ENCODE results near the gene KLC4. TPM values are rescaled to one million over a fixed set of nuclear protein-coding genes. Genes with fewer than 3 reads are reported as not detected.

The KLC4 gene
- total and polyA plus RNA-seq, 9 donors = 14.7 to 29.8 (median 24.7) TPM

DNA sequence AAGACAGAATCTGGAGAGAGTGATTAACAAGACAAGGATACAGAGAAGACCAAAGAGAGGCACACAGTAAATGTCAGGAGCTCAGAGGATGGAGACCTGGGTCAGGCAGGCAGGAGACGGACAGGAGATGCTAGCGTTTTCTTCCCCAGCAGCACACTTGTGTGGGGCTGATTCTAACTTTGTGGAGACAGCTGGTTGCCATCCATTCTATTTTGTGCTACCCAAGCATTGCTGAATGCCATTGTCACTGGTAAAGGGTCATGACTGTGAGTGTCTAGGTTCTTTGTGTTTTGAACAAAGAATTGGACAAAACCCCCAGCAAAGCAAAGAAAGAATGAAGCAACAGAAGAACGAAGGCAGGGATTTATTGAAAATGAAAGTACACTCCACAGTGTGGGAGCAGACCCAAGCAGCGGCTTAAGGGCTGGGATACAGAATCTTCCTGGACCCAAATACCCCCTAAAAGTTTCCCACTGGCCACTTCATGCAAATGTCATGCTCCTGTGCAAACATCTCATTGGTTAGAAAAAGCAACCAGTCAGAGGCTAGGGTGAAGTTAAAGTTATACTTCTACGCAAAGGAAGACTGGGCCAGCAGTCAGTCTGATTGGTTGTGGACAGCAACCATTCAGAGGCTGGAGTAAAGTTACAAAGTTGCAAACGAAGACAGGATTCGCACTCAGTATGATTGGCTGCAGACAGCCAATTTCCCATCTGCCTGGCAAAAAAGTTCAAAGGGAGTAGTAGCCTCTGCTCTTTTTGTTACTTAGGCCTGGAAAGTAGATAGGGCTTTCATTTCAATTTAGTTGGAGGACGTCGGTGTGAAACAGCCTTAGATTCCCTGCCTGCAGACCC, 34.2 kb downstream of the KLC4 start:
- intact Hi-C loops (cut with DNase I) = no loop called here
- TF ChIP-seq POLR2A (IDR thresholded peaks at IDR 0.05) (no peak), EP300 (IDR thresholded peaks at IDR 0.05) (no peak)
- TF ChIP-seq, protein P1, sequence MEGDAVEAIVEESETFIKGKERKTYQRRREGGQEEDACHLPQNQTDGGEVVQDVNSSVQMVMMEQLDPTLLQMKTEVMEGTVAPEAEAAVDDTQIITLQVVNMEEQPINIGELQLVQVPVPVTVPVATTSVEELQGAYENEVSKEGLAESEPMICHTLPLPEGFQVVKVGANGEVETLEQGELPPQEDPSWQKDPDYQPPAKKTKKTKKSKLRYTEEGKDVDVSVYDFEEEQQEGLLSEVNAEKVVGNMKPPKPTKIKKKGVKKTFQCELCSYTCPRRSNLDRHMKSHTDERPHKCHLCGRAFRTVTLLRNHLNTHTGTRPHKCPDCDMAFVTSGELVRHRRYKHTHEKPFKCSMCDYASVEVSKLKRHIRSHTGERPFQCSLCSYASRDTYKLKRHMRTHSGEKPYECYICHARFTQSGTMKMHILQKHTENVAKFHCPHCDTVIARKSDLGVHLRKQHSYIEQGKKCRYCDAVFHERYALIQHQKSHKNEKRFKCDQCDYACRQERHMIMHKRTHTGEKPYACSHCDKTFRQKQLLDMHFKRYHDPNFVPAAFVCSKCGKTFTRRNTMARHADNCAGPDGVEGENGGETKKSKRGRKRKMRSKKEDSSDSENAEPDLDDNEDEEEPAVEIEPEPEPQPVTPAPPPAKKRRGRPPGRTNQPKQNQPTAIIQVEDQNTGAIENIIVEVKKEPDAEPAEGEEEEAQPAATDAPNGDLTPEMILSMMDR (IDR thresholded peaks at IDR 0.05) = no peak
- H3K9me3 ChIP-seq = no peaks in the 10 kb centered on the region
- WGBS, 3 donors = 10 to 19% (median 11%) methylated on average over 9 of the region's 9 CpGs
- peak overlapping the region; percentile 30 for H3K4me3 ChIP-seq
- no peaks in the 10 kb centered on the region for H3K36me3 ChIP-seq
- DNase-seq = peak in 1 of 5 donors; percentile 58
- H3K27ac ChIP-seq = peak overlapping the region in 1 of 2 donors; percentile 51
- H3K4me1 ChIP-seq (ENCODE audit: insufficient read depth) = peaks cover 21% of the 10 kb centered on the region
- H3K27me3 ChIP-seq = no peaks in the 10 kb centered on the region

DNA sequence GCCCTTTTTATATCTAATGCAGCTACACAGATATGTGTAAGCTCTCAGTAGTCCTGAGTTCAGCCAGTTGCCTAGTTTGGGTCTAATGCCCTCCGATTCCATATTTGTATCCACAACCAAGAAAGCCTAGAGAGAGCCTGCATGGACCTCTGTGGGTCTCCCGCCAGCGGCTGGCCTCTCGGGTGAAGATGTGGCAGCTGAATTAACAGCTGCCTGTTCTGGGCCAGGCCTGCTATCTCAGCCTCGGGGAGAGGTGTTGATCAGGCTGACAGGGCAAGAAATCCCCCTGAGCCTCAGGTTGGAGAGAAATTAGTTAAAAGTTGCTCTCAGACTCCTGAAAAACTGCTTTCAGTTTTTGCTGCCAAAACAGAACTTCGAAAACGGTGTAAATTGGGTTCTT, 36.5 kb downstream of the KLC4 start:
- H3K27ac ChIP-seq = peak overlapping the region in 1 of 2 donors; percentile 40

DNA sequence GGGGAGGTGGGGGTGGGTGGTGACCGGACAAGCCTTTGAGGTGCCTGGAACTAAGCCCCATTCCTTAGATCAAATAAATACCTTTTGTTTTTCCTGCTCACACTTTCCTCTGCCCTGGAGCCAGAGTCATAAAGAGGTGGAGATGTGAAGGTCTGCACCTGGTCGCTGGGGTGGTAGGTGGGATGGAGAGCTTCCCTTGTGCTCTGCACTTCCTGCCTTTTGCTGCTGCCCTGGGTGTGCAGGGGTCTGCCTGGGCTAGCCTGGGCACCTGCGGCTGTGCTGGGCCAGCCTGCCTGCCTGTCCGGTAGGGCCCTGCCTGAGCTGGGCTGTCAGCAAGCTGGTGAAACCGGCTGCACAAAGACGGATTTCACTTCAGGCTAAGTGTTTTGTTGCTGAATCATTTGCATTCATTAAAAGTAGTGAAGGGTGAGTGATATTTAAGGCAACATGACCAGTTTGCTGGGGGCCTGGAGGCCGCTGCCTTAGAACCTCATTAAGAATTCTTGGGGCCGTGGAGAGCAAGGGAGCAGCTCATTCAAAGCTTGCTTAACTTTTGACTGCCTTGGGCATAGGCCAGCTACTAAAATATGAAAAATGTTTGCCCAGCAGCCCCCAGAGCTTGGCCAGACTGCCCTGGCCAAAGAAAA, 37.1 kb downstream of the KLC4 start:
- Histone ChIP-seq H3K4me1 (ENCODE audit: insufficient read depth) (peaks cover 19% of the 10 kb centered on the region), H3K27ac (peak overlapping the region in 1 of 2 donors; percentile 59), H3K27me3 (no peaks in the 10 kb centered on the region), H3K9me3 (no peaks in the 10 kb centered on the region), H3K36me3 (no peaks in the 10 kb centered on the region), H3K4me3 (no peak overlapping the region)
- TF ChIP-seq, protein P1 (IDR thresholded peaks at IDR 0.05) = no peak
- DNase-seq = peak in 3 of 5 donors; percentile 35 to 54 (median 49)
- intact Hi-C loops (cut with DNase I) = no loop called here
- 18 to 31% (median 19%) methylated on average over 8 of the region's 8 CpGs for WGBS, 3 donors

More for the DNA sequence above, 36.5 kb downstream of the KLC4 start:
- no peak for DNase-seq
- WGBS, 3 donors = 37 to 49% (median 39%) methylated on average over 7 of the region's 7 CpGs
- no peaks in the 10 kb centered on the region for H3K9me3 ChIP-seq
- H3K4me1 ChIP-seq (ENCODE audit: insufficient read depth) = peaks cover 17% of the 10 kb centered on the region
- intact Hi-C loops (cut with DNase I) = no loop called here
- H3K36me3 ChIP-seq = no peaks in the 10 kb centered on the region
- TF ChIP-seq EP300 (IDR thresholded peaks at IDR 0.05) = no peak
- TF ChIP-seq POLR2A (IDR thresholded peaks at IDR 0.05) = no peak
- TF ChIP-seq, protein P1 (IDR thresholded peaks at IDR 0.05) = no peak
- no peak overlapping the region for H3K4me3 ChIP-seq
- H3K27me3 ChIP-seq = no peaks in the 10 kb centered on the region

DNA sequence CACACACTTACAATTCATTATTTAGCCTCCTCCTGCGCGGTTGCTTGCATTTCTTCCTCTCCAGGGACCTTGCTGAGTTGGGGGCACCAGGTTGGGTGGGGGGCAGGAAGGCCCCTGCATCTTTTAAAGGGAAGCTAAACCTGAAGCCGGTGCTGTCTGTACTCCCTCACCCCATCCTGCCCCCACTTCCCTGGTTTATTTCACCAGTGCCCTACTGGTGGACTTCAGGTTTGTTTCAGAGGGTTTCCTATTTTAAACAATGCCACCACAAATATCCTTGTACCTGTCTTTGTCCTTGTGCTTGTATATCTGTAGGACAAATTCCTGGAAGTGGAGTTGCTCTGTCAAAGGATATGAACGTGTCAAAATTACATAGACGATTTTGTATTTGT, 37.7 kb downstream of the KLC4 start:
- Histone ChIP-seq H3K36me3 (no peaks in the 10 kb centered on the region), H3K9me3 (no peaks in the 10 kb centered on the region), H3K27me3 (no peaks in the 10 kb centered on the region), H3K27ac (peak overlapping the region in 1 of 2 donors; percentile 59), H3K4me1 (ENCODE audit: insufficient read depth) (peaks cover 19% of the 10 kb centered on the region), H3K4me3 (no peak overlapping the region)
- intact Hi-C loops (cut with DNase I) = no loop called here
- WGBS, 3 donors = 15% methylated on average over 5 of the region's 5 CpGs
- no peak for DNase-seq
- TF ChIP-seq, protein P1 (IDR thresholded peaks at IDR 0.05) = no peak
- TF ChIP-seq EP300 (IDR thresholded peaks at IDR 0.05) (no peak), POLR2A (IDR thresholded peaks at IDR 0.05) (no peak)

Data from ovary (tissue), 9 donors.